Measurements from ENCODE around the gene CCL16.

The CCL16 gene

GRCh38 chr17:35934760-35935159, 46.5 kb downstream of the CCL16 start:
- DNase-seq: no peak

- DNase-seq: no peak
These were observed 48.7 kb downstream of the CCL16 start for GRCh38 chr17:35932586-35932985.

GRCh38 chr17:35931794-35932425, 49.4 kb downstream of the CCL16 start:
- DNase-seq: no peak

- peak; percentile 52 to 91 (median 61) for DNase-seq
These were observed 50.9 kb downstream of the CCL16 start, which contains the start of gene RDM1 for GRCh38 chr17:35930211-35931065. Gene RDM1 (minus strand): TSS chr17:35930773. CDS start chr17:35930727, 46 bp downstream.

- no peak for DNase-seq
These were observed 53.6 kb downstream of the CCL16 start for GRCh38 chr17:35927714-35928113.
